RWPE2 (cell line): Measurements from ENCODE around the gene ZNF547.

ENCODE experiments used
- ATAC-seq: fragments of 200-7000 bp; cut with Tn5 transposase; 3 replicates; pipeline ENCODE4 v1.9.1; 2021; ENCODE audit warnings: low read depth
- DNase-seq: peaks from one replicate; pipeline ENCODE4 v3.0.0-alpha.2; 2020; ENCODE audit warnings: low spot score
- H3K27ac ChIP-seq: fragments of 450-650 bp; 2 replicates; pipeline ENCODE4 v1.5.1; 2017; ENCODE audit warnings: mild to moderate bottlenecking; ENCODE audit not compliant: poor library complexity, severe bottlenecking
- H3K27me3 ChIP-seq: fragments of 250-450 bp; sonication (Bioruptor Pico); 2 replicates; pipeline ENCODE4 v1.5.1; 2021; ENCODE audit warnings: mild to moderate bottlenecking, moderate library complexity; ENCODE audit not compliant: insufficient read depth, poor library complexity, severe bottlenecking
- H3K36me3 ChIP-seq: fragments of 250-450 bp; sonication (Bioruptor Pico); 2 replicates; pipeline ENCODE4 v1.5.1; 2020; ENCODE audit warnings: low read depth, mild to moderate bottlenecking, moderate library complexity
- H3K4me1 ChIP-seq: fragments of 250-450 bp; sonication (Bioruptor Pico); 2 replicates; pipeline ENCODE4 v1.5.1; 2021; ENCODE audit warnings: mild to moderate bottlenecking, moderate library complexity; ENCODE audit not compliant: insufficient read depth, poor library complexity, severe bottlenecking
- H3K4me3 ChIP-seq: fragments of 250-450 bp; sonication (Bioruptor Pico); 2 replicates; pipeline ENCODE4 v1.5.1; 2021; ENCODE audit warnings: mild to moderate bottlenecking, moderate library complexity; ENCODE audit not compliant: severe bottlenecking
- H3K9me3 ChIP-seq: fragments of 250-450 bp; sonication (Bioruptor Pico); 2 replicates; pipeline ENCODE4 v1.5.1; 2021; ENCODE audit warnings: mild to moderate bottlenecking, moderate library complexity; ENCODE audit not compliant: severe bottlenecking
- TF ChIP-seq, protein P1 (sequence below): fragments of 450-650 bp; IDR thresholded peaks from one replicate; pipeline ENCODE4 v1.5.1; 2017; ENCODE audit warnings: mild to moderate bottlenecking, moderate library complexity; ENCODE audit not compliant: poor library complexity, severe bottlenecking

ZNF547 gene

DNA sequence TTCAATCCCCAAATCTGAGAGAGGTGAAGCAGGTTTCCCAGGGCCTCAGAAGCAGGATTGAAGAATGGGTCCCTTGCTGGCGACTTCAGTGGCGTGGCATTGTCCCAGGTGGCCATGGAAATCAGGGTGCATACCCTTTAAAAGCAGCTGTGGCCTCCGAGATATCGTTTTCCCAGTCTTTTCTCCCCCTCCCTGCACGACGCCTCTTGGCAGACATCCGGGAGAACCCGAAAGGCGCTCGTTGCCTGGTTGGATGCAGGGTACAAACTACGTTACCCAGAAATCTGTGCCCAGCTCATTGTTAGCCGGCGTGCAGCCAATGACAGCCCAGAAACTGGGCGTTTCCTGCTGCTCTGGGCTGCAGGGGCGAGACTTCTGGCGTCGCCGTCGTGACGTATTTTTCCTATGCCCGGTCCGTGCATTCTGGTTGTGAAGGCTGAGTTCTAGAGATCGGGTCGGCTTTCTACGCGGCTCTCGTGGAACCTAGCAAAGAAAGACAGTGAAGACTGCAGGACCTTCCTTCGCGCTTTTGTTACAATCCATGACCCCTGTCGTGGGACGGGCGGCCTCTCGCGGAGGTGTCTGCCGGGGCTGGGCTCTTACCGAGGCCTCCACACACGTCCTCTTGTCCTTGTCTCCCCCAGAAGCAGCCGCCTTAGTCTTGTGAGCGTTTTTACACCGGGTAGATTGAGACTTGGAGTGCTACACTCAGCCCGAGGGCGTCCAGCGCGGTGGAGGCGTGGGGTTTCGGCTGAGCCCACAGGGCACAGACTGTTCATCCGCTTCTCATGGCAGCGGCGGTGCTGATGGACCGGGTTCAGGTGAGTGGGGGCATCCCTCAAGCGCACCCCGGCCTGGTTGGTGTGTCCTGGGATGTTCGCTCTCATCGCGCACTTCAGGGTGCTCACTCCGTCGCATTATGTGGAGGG is 12.2 kb upstream of the ZNF547 start, which contains the start of gene ZNF304:
TSS of gene ZNF304 (plus strand) at position 395 of the 929 bp plus-strand sequence. CDS start at position 789, 394 bp downstream.
- peak; percentile 100 for ATAC-seq
- H3K27ac ChIP-seq = no peak within 1 kb of the TSS
- H3K36me3 ChIP-seq = peaks cover 24% of the 10 kb centered on the region
- peaks cover 5% of the 10 kb centered on the region for H3K4me1 ChIP-seq
- DNase-seq = peak; percentile 89
- no peaks in the 10 kb centered on the region for H3K27me3 ChIP-seq
- H3K4me3 ChIP-seq = peak within 1 kb of the TSS; percentile 74
- no peaks in the 10 kb centered on the region for H3K9me3 ChIP-seq
- TF ChIP-seq, protein P1, sequence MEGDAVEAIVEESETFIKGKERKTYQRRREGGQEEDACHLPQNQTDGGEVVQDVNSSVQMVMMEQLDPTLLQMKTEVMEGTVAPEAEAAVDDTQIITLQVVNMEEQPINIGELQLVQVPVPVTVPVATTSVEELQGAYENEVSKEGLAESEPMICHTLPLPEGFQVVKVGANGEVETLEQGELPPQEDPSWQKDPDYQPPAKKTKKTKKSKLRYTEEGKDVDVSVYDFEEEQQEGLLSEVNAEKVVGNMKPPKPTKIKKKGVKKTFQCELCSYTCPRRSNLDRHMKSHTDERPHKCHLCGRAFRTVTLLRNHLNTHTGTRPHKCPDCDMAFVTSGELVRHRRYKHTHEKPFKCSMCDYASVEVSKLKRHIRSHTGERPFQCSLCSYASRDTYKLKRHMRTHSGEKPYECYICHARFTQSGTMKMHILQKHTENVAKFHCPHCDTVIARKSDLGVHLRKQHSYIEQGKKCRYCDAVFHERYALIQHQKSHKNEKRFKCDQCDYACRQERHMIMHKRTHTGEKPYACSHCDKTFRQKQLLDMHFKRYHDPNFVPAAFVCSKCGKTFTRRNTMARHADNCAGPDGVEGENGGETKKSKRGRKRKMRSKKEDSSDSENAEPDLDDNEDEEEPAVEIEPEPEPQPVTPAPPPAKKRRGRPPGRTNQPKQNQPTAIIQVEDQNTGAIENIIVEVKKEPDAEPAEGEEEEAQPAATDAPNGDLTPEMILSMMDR = no peak

DNA sequence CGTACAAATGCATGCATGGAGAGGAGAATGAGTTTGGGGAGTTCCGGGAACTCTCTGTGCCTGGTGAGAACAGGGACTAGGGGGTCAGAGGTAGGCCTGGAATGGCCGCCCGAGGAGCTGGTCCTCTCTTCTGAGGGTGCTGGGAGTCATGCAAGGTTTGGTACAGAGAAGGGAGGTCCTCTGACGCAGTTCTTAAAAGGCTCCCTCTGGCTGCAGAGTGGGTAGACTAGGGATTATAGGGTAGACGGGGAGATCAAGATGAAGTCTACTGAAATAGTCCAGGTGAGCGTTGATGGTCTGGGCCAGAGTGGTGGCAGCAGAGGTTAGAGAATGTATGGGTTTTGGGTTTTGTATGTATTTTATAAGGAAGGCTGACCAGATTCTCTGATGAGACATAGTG is 11.5 kb upstream of the ZNF547 start:
- TF ChIP-seq, protein P1 = peak; percentile 15
- Histone ChIP-seq H3K4me3 (peak overlapping the region; percentile 74), H3K27ac (no peak overlapping the region), H3K9me3 (no peaks in the 10 kb centered on the region), H3K4me1 (peaks cover 5% of the 10 kb centered on the region), H3K27me3 (no peaks in the 10 kb centered on the region), H3K36me3 (peaks cover 32% of the 10 kb centered on the region)
- DNase-seq (no peak), ATAC-seq (0 out of 3 replicates have a peak, but pooled peaks have one; percentile 4)

DNA sequence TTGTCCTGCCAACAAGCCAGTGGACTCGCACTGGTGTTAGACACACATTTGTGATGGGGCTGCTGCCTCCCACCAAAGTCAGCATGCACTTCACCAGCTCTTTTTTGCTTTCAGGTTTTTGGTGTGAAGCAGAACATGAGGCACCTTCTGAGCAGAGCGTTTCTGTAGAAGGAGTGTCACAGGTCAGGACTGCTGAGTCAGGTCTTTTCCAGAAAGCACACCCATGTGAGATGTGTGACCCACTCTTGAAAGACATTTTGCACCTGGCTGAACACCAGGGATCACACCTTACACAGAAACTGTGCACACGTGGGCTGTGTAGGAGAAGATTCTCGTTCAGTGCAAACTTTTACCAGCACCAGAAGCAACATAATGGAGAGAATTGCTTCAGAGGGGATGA is 7.4 kb upstream of the ZNF547 start:
- no peak for DNase-seq
- H3K27ac ChIP-seq = no peak overlapping the region
- ATAC-seq = no peak
- H3K36me3 ChIP-seq = peaks cover 44% of the 10 kb centered on the region
- no peaks in the 10 kb centered on the region for H3K27me3 ChIP-seq
- H3K4me1 ChIP-seq = peaks cover 5% of the 10 kb centered on the region
- no peaks in the 10 kb centered on the region for H3K9me3 ChIP-seq
- TF ChIP-seq, protein P1 = no peak
- no peak overlapping the region for H3K4me3 ChIP-seq

DNA sequence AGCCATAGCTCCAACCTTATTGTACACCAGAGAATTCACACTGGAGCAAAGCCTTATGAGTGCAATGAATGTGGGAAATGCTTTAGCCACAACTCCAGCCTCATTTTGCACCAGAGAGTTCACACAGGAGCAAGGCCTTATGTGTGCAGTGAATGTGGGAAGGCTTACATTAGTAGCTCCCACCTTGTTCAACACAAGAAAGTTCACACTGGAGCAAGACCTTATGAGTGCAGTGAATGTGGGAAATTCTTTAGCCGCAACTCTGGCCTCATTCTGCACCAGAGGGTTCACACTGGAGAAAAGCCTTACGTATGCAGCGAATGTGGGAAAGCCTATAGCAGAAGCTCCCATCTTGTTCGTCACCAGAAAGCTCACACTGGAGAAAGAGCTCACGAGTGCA is 5.9 kb upstream of the ZNF547 start:
- TF ChIP-seq, protein P1 = no peak
- Histone ChIP-seq H3K9me3 (no peaks in the 10 kb centered on the region), H3K4me3 (no peak overlapping the region), H3K27ac (no peak overlapping the region), H3K4me1 (peaks cover under 1% of the 10 kb centered on the region), H3K27me3 (no peaks in the 10 kb centered on the region), H3K36me3 (peaks cover 44% of the 10 kb centered on the region)
- ATAC-seq (no peak), DNase-seq (no peak)

DNA sequence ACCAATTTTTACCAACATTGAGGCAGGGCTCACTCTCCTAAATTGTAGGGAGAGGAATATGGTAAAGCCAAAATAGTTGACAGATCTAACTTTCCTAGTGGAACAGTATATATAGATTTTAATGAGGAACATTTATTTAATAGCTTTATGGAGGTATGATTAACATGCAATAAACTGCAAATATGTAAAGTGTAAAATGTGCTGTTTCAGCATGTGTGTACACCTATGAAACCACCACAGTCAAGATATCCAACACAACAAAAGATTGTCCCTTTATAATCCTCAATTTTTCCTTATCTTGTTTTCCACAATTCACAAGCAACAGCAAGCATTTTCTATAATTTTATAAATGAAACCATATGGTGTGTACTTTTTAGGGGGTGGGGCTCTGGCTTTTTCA is 4.1 kb upstream of the ZNF547 start:
- Histone ChIP-seq H3K9me3 (no peaks in the 10 kb centered on the region), H3K4me1 (no peaks in the 10 kb centered on the region), H3K4me3 (no peak overlapping the region), H3K27ac (no peak overlapping the region), H3K27me3 (no peaks in the 10 kb centered on the region), H3K36me3 (peaks cover 34% of the 10 kb centered on the region)
- TF ChIP-seq, protein P1 = no peak
- DNase-seq (no peak), ATAC-seq (no peak)
